ENCODE data around the gene NRIP3. TPM values are rescaled to one million over a fixed set of nuclear protein-coding genes. Genes with fewer than 3 reads are reported as not detected.

NRIP3 gene
- total and polyA plus RNA-seq, 4 donors: under 0.01 to 1.0 (median 0.07) TPM; not detected in 1

DNA sequence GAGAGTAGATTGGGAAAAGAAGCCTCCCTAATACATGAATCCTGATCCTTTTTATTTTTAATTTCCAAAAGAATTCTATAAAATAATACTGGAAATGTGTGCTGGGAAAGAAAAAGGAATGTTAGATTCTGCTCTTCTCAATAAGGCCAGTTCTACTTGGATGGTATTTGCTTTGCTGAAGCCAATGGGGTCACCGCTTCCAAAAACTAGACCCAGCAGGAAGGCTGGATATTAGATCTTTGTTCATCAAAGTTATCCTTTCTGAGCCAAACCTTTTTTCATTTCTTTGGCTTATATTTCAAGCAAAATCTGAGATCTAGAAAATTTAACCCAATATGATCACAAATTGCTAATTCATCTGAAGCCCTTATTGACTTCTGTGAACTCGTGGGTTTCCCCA is 46.2 kb upstream of the NRIP3 start:
- H3K36me3 ChIP-seq (ENCODE audit: control insufficient read depth in 4 of 4, insufficient read depth in 3 of 4, low read depth in 1 of 4, low read length in 3 of 4): no peaks in the 10 kb centered on the region
- no peak overlapping the region for H3K27ac ChIP-seq (ENCODE audit: low read depth in 1 of 2, low read length in 2 of 2)
- WGBS: 93% methylated on average over 2 of the region's 2 CpGs
- H3K9ac ChIP-seq (ENCODE audit: low read depth in 1 of 2, low read length in 2 of 2): no peak overlapping the region
- no peaks in the 10 kb centered on the region for H3K9me3 ChIP-seq (ENCODE audit: control insufficient read depth in 4 of 4, low read length in 3 of 4)
- no peak overlapping the region for H3K4me3 ChIP-seq (ENCODE audit: low read depth in 1 of 3, low read length in 3 of 3)
- TF ChIP-seq HNF4A (conservative IDR thresholded peaks at IDR 0.05): no peak
- no peak for TF ChIP-seq YY1 (IDR thresholded peaks at IDR 0.05)
- no peak for TF ChIP-seq TAF1 (conservative IDR thresholded peaks at IDR 0.05)
- TF ChIP-seq, protein P1, sequence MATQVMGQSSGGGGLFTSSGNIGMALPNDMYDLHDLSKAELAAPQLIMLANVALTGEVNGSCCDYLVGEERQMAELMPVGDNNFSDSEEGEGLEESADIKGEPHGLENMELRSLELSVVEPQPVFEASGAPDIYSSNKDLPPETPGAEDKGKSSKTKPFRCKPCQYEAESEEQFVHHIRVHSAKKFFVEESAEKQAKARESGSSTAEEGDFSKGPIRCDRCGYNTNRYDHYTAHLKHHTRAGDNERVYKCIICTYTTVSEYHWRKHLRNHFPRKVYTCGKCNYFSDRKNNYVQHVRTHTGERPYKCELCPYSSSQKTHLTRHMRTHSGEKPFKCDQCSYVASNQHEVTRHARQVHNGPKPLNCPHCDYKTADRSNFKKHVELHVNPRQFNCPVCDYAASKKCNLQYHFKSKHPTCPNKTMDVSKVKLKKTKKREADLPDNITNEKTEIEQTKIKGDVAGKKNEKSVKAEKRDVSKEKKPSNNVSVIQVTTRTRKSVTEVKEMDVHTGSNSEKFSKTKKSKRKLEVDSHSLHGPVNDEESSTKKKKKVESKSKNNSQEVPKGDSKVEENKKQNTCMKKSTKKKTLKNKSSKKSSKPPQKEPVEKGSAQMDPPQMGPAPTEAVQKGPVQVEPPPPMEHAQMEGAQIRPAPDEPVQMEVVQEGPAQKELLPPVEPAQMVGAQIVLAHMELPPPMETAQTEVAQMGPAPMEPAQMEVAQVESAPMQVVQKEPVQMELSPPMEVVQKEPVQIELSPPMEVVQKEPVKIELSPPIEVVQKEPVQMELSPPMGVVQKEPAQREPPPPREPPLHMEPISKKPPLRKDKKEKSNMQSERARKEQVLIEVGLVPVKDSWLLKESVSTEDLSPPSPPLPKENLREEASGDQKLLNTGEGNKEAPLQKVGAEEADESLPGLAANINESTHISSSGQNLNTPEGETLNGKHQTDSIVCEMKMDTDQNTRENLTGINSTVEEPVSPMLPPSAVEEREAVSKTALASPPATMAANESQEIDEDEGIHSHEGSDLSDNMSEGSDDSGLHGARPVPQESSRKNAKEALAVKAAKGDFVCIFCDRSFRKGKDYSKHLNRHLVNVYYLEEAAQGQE (IDR thresholded peaks at IDR 0.05): no peak
- TF ChIP-seq JUND (IDR thresholded peaks at IDR 0.05): no peak
- TF ChIP-seq EGR1 (IDR thresholded peaks at IDR 0.05; ENCODE audit: low read depth in 2 of 2): no peak
- TF ChIP-seq FOXA2 (IDR thresholded peaks at IDR 0.05): no peak
- no peak for TF ChIP-seq NR2F2 (IDR thresholded peaks at IDR 0.05)
- TF ChIP-seq, protein P2, sequence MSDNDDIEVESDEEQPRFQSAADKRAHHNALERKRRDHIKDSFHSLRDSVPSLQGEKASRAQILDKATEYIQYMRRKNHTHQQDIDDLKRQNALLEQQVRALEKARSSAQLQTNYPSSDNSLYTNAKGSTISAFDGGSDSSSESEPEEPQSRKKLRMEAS (IDR thresholded peaks at IDR 0.05): no peak
- no peak for TF ChIP-seq GABPA (IDR thresholded peaks at IDR 0.05 in 1 of 2, conservative IDR thresholded peaks at IDR 0.05 in 1 of 2)
- no peak for TF ChIP-seq RXRA (IDR thresholded peaks at IDR 0.05)
- H3K4me1 ChIP-seq (ENCODE audit: control insufficient read depth in 4 of 4, insufficient read depth in 4 of 4, low read length in 3 of 4): no peaks in the 10 kb centered on the region
- no peaks in the 10 kb centered on the region for H3K27me3 ChIP-seq (ENCODE audit: control insufficient read depth in 4 of 4, insufficient read depth in 4 of 4, low read length in 3 of 4)
- no peak for DNase-seq (ENCODE audit: low spot score)

DNA sequence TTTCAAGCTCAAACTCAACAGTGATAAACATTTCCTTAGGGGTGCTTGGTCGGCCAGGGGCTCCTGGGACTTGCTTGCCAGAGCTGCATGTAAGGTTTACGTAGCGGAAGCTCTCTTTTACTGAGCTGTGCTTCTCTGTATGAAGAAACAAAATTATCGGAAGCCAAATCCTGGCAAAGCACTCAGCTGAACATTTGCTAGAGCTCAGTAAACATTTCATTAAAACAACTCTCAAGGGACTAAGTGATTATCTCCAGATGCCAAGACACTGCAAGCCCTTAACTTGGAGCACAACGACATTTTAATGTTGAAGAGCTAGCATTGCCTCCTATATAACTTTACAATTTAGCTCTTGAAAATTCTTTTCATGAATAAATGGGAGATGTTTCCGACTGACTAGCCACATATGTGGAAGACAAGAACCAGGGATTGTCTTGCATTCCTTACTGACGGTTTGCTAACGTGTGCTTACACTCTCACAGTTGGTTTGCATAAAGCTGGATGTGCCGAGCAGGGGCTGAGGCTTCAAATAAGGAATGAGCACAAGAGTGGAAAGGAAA is 44.2 kb upstream of the NRIP3 start:
- Histone ChIP-seq H3K27me3 (ENCODE audit: control insufficient read depth in 4 of 4, insufficient read depth in 4 of 4, low read length in 3 of 4) (peaks cover 0 to 3% (median 0%) of the 10 kb centered on the region in 4 donors), H3K36me3 (ENCODE audit: control insufficient read depth in 4 of 4, insufficient read depth in 3 of 4, low read depth in 1 of 4, low read length in 3 of 4) (no peaks in the 10 kb centered on the region), H3K9ac (ENCODE audit: low read depth in 1 of 2, low read length in 2 of 2) (no peak overlapping the region), H3K27ac (ENCODE audit: low read depth in 1 of 2, low read length in 2 of 2) (no peak overlapping the region), H3K9me3 (ENCODE audit: control insufficient read depth in 4 of 4, low read length in 3 of 4) (no peaks in the 10 kb centered on the region), H3K4me1 (ENCODE audit: control insufficient read depth in 4 of 4, insufficient read depth in 4 of 4, low read length in 3 of 4) (no peaks in the 10 kb centered on the region), H3K4me3 (ENCODE audit: low read depth in 1 of 3, low read length in 3 of 3) (no peak overlapping the region)
- TF ChIP-seq NR2F2 (IDR thresholded peaks at IDR 0.05) (no peak), SP1 (IDR thresholded peaks at IDR 0.05) (no peak), JUND (IDR thresholded peaks at IDR 0.05) (no peak), HNF4G (IDR thresholded peaks at IDR 0.05) (no peak), RAD21 (IDR thresholded peaks at IDR 0.05) (no peak), RXRA (IDR thresholded peaks at IDR 0.05) (no peak), EGR1 (IDR thresholded peaks at IDR 0.05; ENCODE audit: low read depth in 2 of 2) (no peak)
- TF ChIP-seq, protein P3, sequence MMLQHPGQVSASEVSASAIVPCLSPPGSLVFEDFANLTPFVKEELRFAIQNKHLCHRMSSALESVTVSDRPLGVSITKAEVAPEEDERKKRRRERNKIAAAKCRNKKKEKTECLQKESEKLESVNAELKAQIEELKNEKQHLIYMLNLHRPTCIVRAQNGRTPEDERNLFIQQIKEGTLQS (IDR thresholded peaks at IDR 0.05): no peak
- TF ChIP-seq, protein P1 (IDR thresholded peaks at IDR 0.05): no peak
- DNase-seq (ENCODE audit: low spot score): no peak
- 74% methylated on average over 9 of the region's 9 CpGs for WGBS

All from liver (tissue), 9 donors.